Measurements from ENCODE around the gene POLDIP2. TPM values are rescaled to one million over a fixed set of nuclear protein-coding genes. Genes with fewer than 3 reads are reported as not detected.

POLDIP2 gene
- total and polyA plus RNA-seq, 12 donors: 66.4 to 176 (median 152) TPM

DNA sequence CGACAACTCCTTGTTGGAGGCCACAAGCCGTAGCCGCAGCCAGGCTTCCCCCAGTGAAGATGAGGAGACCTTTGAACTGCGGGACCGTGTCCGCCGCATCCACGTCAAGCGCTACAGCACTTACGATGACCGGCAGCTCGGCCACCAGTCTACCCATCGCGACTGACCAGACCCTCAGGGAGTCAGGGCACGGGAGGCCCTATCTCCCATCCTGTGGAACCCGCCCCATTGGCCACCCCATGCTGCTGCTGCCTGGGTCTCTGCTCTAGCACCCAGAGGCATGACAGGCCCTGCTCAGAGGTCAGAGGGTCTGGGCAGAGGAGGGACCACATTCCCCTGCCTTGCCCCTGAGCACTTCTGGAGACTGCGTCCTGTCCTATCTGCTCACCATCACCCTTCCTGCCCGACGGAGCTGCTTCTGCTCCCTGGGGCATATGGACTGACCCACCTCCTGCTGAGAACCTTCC is 12.9 kb downstream of the POLDIP2 start:
- Histone ChIP-seq H3K27me3 (no peaks in the 10 kb centered on the region), H3K27ac (peak overlapping the region in 4 of 10 donors; percentile 11 to 74 (median 36)), H3K9me3 (no peaks in the 10 kb centered on the region), H3K4me3 (no peak overlapping the region), H3K4me1 (peaks cover 18 to 64% (median 44%) of the 10 kb centered on the region in 9 donors), H3K36me3 (peaks cover 8 to 100% (median 88%) of the 10 kb centered on the region in 9 donors)
- DNase-seq: no peak
- TF ChIP-seq, protein P1, sequence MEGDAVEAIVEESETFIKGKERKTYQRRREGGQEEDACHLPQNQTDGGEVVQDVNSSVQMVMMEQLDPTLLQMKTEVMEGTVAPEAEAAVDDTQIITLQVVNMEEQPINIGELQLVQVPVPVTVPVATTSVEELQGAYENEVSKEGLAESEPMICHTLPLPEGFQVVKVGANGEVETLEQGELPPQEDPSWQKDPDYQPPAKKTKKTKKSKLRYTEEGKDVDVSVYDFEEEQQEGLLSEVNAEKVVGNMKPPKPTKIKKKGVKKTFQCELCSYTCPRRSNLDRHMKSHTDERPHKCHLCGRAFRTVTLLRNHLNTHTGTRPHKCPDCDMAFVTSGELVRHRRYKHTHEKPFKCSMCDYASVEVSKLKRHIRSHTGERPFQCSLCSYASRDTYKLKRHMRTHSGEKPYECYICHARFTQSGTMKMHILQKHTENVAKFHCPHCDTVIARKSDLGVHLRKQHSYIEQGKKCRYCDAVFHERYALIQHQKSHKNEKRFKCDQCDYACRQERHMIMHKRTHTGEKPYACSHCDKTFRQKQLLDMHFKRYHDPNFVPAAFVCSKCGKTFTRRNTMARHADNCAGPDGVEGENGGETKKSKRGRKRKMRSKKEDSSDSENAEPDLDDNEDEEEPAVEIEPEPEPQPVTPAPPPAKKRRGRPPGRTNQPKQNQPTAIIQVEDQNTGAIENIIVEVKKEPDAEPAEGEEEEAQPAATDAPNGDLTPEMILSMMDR (IDR thresholded peaks at IDR 0.05): no peak
- intact Hi-C loops (cut with DNase I): no loop called here
- 84 to 85% methylated on average over 19 of the region's 19 CpGs for WGBS, 2 donors
- ATAC-seq: peak in 1 of 8 donors; percentile 1

DNA sequence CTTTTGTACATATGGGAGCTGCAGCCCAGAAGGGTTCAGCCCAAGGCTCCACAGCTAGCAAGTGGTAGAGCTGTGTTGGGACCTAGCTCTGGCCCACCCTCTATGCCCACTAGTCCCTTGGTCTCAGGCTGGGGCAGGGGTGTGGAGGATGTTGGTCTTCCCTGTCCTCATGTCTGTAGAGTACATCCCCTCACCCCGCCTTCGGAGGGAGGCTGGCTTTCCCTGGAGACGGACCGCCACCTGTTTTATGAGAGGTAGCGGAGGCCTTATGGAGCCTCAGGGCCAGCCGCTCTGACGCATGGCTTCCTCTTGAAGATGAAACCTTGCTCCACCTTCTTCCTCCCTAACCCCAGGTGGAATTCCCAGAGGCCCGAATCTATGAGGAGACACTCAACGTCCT is 13.3 kb downstream of the POLDIP2 start:
- Histone ChIP-seq H3K27ac (peak overlapping the region in 2 of 10 donors; percentile 12 to 21), H3K36me3 (peaks cover 8 to 99% (median 86%) of the 10 kb centered on the region in 9 donors), H3K4me3 (no peak overlapping the region), H3K4me1 (peaks cover 18 to 64% (median 48%) of the 10 kb centered on the region in 9 donors), H3K27me3 (no peaks in the 10 kb centered on the region), H3K9me3 (no peaks in the 10 kb centered on the region)
- DNase-seq (no peak), ATAC-seq (peak in 1 of 8 donors; percentile 1)
- WGBS, 2 donors: 79 to 83% methylated on average over 9 of the region's 9 CpGs
- TF ChIP-seq, protein P1 (IDR thresholded peaks at IDR 0.05): no peak
- intact Hi-C loops (cut with DNase I): no loop called here

DNA sequence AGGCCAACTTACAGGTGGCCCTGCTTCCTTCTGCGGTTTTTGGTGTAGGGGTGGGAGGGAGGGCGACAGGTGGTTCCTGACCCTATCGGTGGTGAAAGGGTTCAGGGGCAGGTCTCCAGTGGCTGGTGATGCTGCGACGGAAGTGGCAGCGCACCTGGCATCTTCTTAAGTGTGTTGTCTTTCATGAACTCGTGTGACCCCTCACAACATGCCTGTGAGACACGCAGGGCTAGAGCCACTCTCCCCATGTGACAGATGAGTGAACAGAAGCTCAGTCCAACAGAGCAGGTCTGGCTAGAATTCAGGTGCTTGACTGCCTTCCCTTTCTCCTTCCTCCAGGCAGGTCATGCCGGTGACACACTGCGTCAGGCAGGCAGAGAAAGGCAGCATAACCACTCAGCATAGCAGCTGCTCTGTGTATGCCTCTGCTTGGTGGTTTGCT is 13.8 kb downstream of the POLDIP2 start:
- TF ChIP-seq, protein P1 (IDR thresholded peaks at IDR 0.05): no peak
- Histone ChIP-seq H3K9me3 (no peaks in the 10 kb centered on the region), H3K27ac (peak overlapping the region in 2 of 10 donors; percentile 12 to 21), H3K27me3 (no peaks in the 10 kb centered on the region), H3K4me3 (no peak overlapping the region), H3K36me3 (peaks cover 8 to 95% (median 81%) of the 10 kb centered on the region in 9 donors), H3K4me1 (peaks cover 18 to 68% (median 53%) of the 10 kb centered on the region in 9 donors)
- WGBS, 2 donors: 71 to 75% methylated on average over 10 of the region's 10 CpGs
- intact Hi-C loops (cut with DNase I): no loop called here
- ATAC-seq (peak in 1 of 8 donors; percentile 33), DNase-seq (no peak)

DNA sequence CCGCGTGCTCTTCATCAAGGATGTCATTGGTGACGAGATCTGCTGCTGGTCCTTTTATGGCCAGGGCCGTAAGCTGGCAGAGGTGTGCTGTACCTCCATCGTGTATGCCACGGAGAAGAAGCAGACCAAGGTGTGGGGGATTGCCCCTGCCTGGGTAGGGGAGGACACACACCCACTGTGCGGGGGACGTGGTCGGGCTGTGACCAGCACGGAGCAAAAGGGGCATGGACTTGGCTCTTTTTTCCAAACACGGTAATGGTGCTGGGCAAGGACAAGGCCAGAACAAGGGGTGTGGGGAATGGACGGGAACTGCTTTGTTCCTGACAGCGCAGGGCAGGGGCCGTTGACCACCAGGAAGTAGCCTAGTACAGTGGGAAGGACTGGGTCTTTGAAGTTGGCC is 15.0 kb downstream of the POLDIP2 start:
- no peaks in the 10 kb centered on the region for H3K9me3 ChIP-seq
- peaks cover 18 to 70% (median 54%) of the 10 kb centered on the region in 9 donors for H3K4me1 ChIP-seq
- no peak overlapping the region for H3K4me3 ChIP-seq
- H3K27me3 ChIP-seq: no peaks in the 10 kb centered on the region
- no peak overlapping the region for H3K27ac ChIP-seq
- peaks cover 8 to 86% (median 74%) of the 10 kb centered on the region in 9 donors for H3K36me3 ChIP-seq
- no peak for DNase-seq
- TF ChIP-seq, protein P1 (IDR thresholded peaks at IDR 0.05): no peak
- intact Hi-C loops (cut with DNase I): no loop called here
- no peak for ATAC-seq
- WGBS, 2 donors: 90% methylated on average over 14 of the region's 14 CpGs
